H1 (cell line): ENCODE data around the gene RAPGEF6. TPM values are rescaled to one million over a fixed set of nuclear protein-coding genes. Genes with fewer than 3 reads are reported as not detected.

Experiments used
- CTCF ChIA-PET: fragments of 300-600 bp; sonication (Branson Sonifier 250); formaldehyde crosslinking; loops from one replicate; lab custom pipeline; 2021; ENCODE audit not compliant: partially characterized antibody; lab: Charles Lee
- POLR2A ChIA-PET: fragments of 300-600 bp; sonication (Branson Sonifier 250); formaldehyde crosslinking; loops from one replicate; lab custom pipeline; 2021; ENCODE audit warnings: inconsistent platforms; ENCODE audit not compliant: partially characterized antibody; lab: Charles Lee
- DNase-seq, 2 experiments: peaks; one replicate each; pipeline versions ENCODE4 v3.0.0 to v3.0.0-alpha.2; 2010 to 2022; ENCODE audit warnings: low spot score in 2 of 2, low read depth in 1 of 2, mixed read lengths in 1 of 2
- FAIRE-seq: peaks from 2 replicates; lab custom pipeline; 2011; peaks lifted over from hg19 to GRCh38; lab: Jason Lieb, UNC
- H2AFZ ChIP-seq: 2 replicates; pipeline ENCODE4 v1.8.1; 2012; ENCODE audit warnings: low read length, inconsistent platforms
- H2AK5ac ChIP-seq: 2 replicates; pipeline ENCODE4 v1.6.1; 2013; ENCODE audit warnings: low read depth, low read length
- H2BK120ac ChIP-seq: replicated peaks from 2 replicates; pipeline ENCODE3; 2013; ENCODE audit warnings: low read depth, low read length, inconsistent platforms
- H2BK12ac ChIP-seq: 2 replicates; pipeline ENCODE4 v1.6.1; 2013; ENCODE audit warnings: low read depth, low read length
- H2BK15ac ChIP-seq: 2 replicates; pipeline ENCODE4 v1.6.1; 2013; ENCODE audit warnings: low read length
- H2BK20ac ChIP-seq: 2 replicates; pipeline ENCODE4 v1.6.1; 2013; ENCODE audit warnings: low read length
- H2BK5ac ChIP-seq: 2 replicates; pipeline ENCODE4 v1.6.1; 2013; ENCODE audit warnings: low read depth, low read length
- H3K14ac ChIP-seq: 2 replicates; pipeline ENCODE4 v1.6.1; 2013; ENCODE audit warnings: inconsistent platforms; ENCODE audit not compliant: insufficient read length
- H3K18ac ChIP-seq: 2 replicates; pipeline ENCODE4 v1.6.1; 2013; ENCODE audit warnings: low read length; ENCODE audit errors: extremely low read depth
- H3K23ac ChIP-seq: 2 replicates; pipeline ENCODE4 v1.6.1; 2013; ENCODE audit warnings: inconsistent platforms; ENCODE audit not compliant: insufficient read length
- H3K23me2 ChIP-seq: 2 replicates; pipeline ENCODE4 v1.6.1; 2013; ENCODE audit warnings: low read depth, low read length
- H3K27ac ChIP-seq: 2 replicates; pipeline ENCODE4 v1.6.1; 2011; ENCODE audit warnings: low read depth, low read length, inconsistent platforms
- H3K27me3 ChIP-seq, 4 experiments: replicated peaks in 1 of 4; 1 replicate in 1 of 4; 2 replicates in 3 of 4; pipeline versions ENCODE4 v1.6.1 to v1.8.1; 2011 to 2013; ENCODE audit warnings: low read length in 3 of 4, mild to moderate bottlenecking in 3 of 4, inconsistent platforms in 2 of 4, mixed read lengths in 2 of 4, moderate library complexity in 1 of 4; ENCODE audit not compliant: control insufficient read depth in 3 of 4, insufficient read depth in 3 of 4; ENCODE audit errors: extremely low read depth in 1 of 4
- H3K36me3 ChIP-seq, 4 experiments: 2 replicates each; pipeline versions ENCODE4 v1.6.1 to v1.8.1; 2011 to 2013; ENCODE audit warnings: mild to moderate bottlenecking in 4 of 4, low read length in 3 of 4, moderate library complexity in 2 of 4, control low read depth in 1 of 4, inconsistent platforms in 1 of 4; ENCODE audit not compliant: insufficient read depth in 4 of 4, control insufficient read depth in 2 of 4
- H3K4ac ChIP-seq: replicated peaks from 2 replicates; pipeline ENCODE3; 2013; ENCODE audit warnings: low read length, low read depth, mixed read lengths, inconsistent platforms; ENCODE audit not compliant: insufficient read length
- H3K4me1 ChIP-seq, 4 experiments: replicated peaks in 1 of 4; 1 replicate in 1 of 4; 2 replicates in 3 of 4; pipeline versions ENCODE4 v1.6.1 to v1.8.1; 2011 to 2013; ENCODE audit warnings: low read length in 3 of 4, inconsistent platforms in 2 of 4, mixed read lengths in 1 of 4; ENCODE audit not compliant: insufficient read depth in 4 of 4, control insufficient read depth in 3 of 4
- H3K4me2 ChIP-seq, 2 experiments: 2 replicates each; pipeline versions ENCODE4 v1.6.1 to v1.8.1; 2011 to 2013; ENCODE audit warnings: low read depth in 2 of 2, low read length in 2 of 2, control low read depth in 1 of 2, inconsistent platforms in 1 of 2, mild to moderate bottlenecking in 1 of 2; ENCODE audit not compliant: insufficient read depth in 1 of 2
- H3K4me3 ChIP-seq, 4 experiments: fragments of 200-600, 300-600 bp in 1 of 4; sonication (generic), shearing (Covaris generic), sonication (Bioruptor Twin) in 1 of 4; 2 replicates each; pipeline versions ENCODE4 v1.5.1 to v1.8.1; 2011 to 2016; ENCODE audit warnings: low read length in 4 of 4, low read depth in 3 of 4, control low read depth in 2 of 4, inconsistent platforms in 2 of 4, mild to moderate bottlenecking in 2 of 4, mixed read lengths in 1 of 4, moderate library complexity in 1 of 4; ENCODE audit not compliant: insufficient read depth in 2 of 4; ENCODE audit errors: extremely low read depth in 1 of 4
- H3K56ac ChIP-seq: replicated peaks from 2 replicates; pipeline ENCODE3; 2013; ENCODE audit warnings: low read depth, mild to moderate bottlenecking, mixed read lengths, low read length, inconsistent platforms; ENCODE audit not compliant: insufficient read length
- H3K79me1 ChIP-seq: 2 replicates; pipeline ENCODE4 v1.6.1; 2013; ENCODE audit warnings: low read depth, low read length, control low read depth
- H3K79me2 ChIP-seq, 2 experiments: 2 replicates each; pipeline versions ENCODE4 v1.6.1 to v1.8.1; 2012 to 2013; ENCODE audit warnings: low read length in 2 of 2, mild to moderate bottlenecking in 2 of 2, inconsistent platforms in 1 of 2; ENCODE audit not compliant: insufficient read depth in 2 of 2, control insufficient read depth in 1 of 2
- H3K9ac ChIP-seq, 4 experiments: replicated peaks in 1 of 4; 1 replicate in 1 of 4; 2 replicates in 3 of 4; pipeline versions ENCODE4 v1.6.1 to v1.8.1; 2011 to 2013; ENCODE audit warnings: low read depth in 3 of 4, low read length in 3 of 4, control low read depth in 2 of 4, mild to moderate bottlenecking in 2 of 4, moderate library complexity in 2 of 4, inconsistent platforms in 1 of 4; ENCODE audit errors: extremely low read depth in 1 of 4
- H3K9me3 ChIP-seq, 2 experiments: 2 replicates each; pipeline versions ENCODE4 v1.6.1 to v1.8.1; 2012 to 2013; ENCODE audit warnings: mild to moderate bottlenecking in 2 of 2, moderate library complexity in 2 of 2, control low read depth in 1 of 2, inconsistent platforms in 1 of 2, low read depth in 1 of 2, low read length in 1 of 2, mixed read lengths in 1 of 2; ENCODE audit not compliant: insufficient read depth in 2 of 2
- H4K20me1 ChIP-seq, 2 experiments: replicated peaks in 1 of 2; 2 replicates each; pipeline versions ENCODE3 to v1.8.1; 2011 to 2013; ENCODE audit warnings: inconsistent platforms in 2 of 2, low read length in 2 of 2, mild to moderate bottlenecking in 1 of 2; ENCODE audit not compliant: insufficient read depth in 2 of 2, control insufficient read depth in 1 of 2
- H4K5ac ChIP-seq: 2 replicates; pipeline ENCODE4 v1.6.1; 2013; ENCODE audit warnings: low read length, low read depth, mixed read lengths, inconsistent platforms; ENCODE audit not compliant: insufficient read length
- H4K8ac ChIP-seq: 2 replicates; pipeline ENCODE4 v1.8.0; 2013; ENCODE audit warnings: mild to moderate bottlenecking, moderate library complexity, low read length, inconsistent platforms; ENCODE audit not compliant: insufficient read depth; ENCODE audit errors: extremely low read depth
- H4K91ac ChIP-seq: replicated peaks from 2 replicates; pipeline ENCODE3; 2013; ENCODE audit warnings: low read length, mixed read lengths, inconsistent platforms; ENCODE audit not compliant: insufficient read length
- EP300 ChIP-seq, 2 experiments: IDR thresholded peaks; 1 replicate in 1 of 2; 2 replicates in 1 of 2; pipeline ENCODE4 v1.6.1; 2011 to 2012; ENCODE audit warnings: low read depth in 2 of 2, low read length in 2 of 2, mild to moderate bottlenecking in 2 of 2, borderline replicate concordance in 1 of 2, inconsistent platforms in 1 of 2, moderate library complexity in 1 of 2
- JUND ChIP-seq: IDR thresholded peaks from 2 replicates; pipeline ENCODE4 v1.6.1; 2011; ENCODE audit warnings: mild to moderate bottlenecking, improper control_type of control experiment, low read length
- MAX ChIP-seq: IDR thresholded peaks from 2 replicates; pipeline ENCODE4 v1.6.1; 2012; ENCODE audit warnings: inconsistent platforms
- POU5F1 ChIP-seq: IDR thresholded peaks from 2 replicates; pipeline ENCODE4 v1.6.1; 2011; ENCODE audit warnings: low read depth, mild to moderate bottlenecking, low read length, moderate library complexity
- RAD21 ChIP-seq, 2 experiments: IDR thresholded peaks in 1 of 2; conservative IDR thresholded peaks in 1 of 2; 2 replicates each; pipeline ENCODE4 v1.6.1; 2011; ENCODE audit warnings: low read depth in 2 of 2, low read length in 2 of 2, improper control_type of control experiment in 1 of 2, inconsistent platforms in 1 of 2, mild to moderate bottlenecking in 1 of 2, moderate library complexity in 1 of 2
- SP1 ChIP-seq: IDR thresholded peaks from 2 replicates; pipeline ENCODE4 v1.6.1; 2011; ENCODE audit warnings: low read depth, low read length
- TBP ChIP-seq: IDR thresholded peaks from 2 replicates; pipeline ENCODE4 v1.6.1; 2011; ENCODE audit warnings: low read depth, low read length, improper control_type of control experiment
- WGBS, 2 experiments: shearing (Covaris generic) in 1 of 2; methylation state at CpG; one replicate each; pipeline versions ENCODE4 v1.1.6 to v1.1.7; 2013 to 2015; ENCODE audit warnings: low lambda C conversion rate in 2 of 2, mixed read lengths in 2 of 2, inconsistent platforms in 1 of 2, low coverage in 1 of 2, missing lambda C conversion rate in 1 of 2; ENCODE audit not compliant: insufficient replicate concordance in 2 of 2, insufficient coverage in 1 of 2, insufficient read length in 1 of 2; ENCODE audit errors: extremely low coverage in 1 of 2, missing lambda C conversion rate in 1 of 2; 5-methylcytosine and 5-hydroxymethylcytosine counted together
- polyA plus RNA-seq, 7 experiments: library from polyadenylated mRNA; depleted of rRNA in 3 of 7; stranded (reverse) in 5 of 7; unstranded in 2 of 7; fragments of >200 nt in 5 of 7; fragments of 200-250 nt in 2 of 7; gene quantifications; 1 replicate in 5 of 7; 2 replicates in 1 of 7; 4 replicates in 1 of 7; pipeline versions ENCODE4 v1.2.1 to v1.2.3, GENCODE V29; 2011 to 2013; ENCODE audit warnings: missing spikeins in 2 of 7, mixed read lengths in 2 of 7
- total RNA-seq: library from RNA; stranded (reverse); fragmentation: NEBNext Ultra II Directional; extraction: Animal tissue kit (Norgen Biotek cat#: 25700); gene quantifications from 2 replicates; pipeline ENCODE4 v1.2.1, GENCODE V29; 2021

RAPGEF6 gene
- total and polyA plus RNA-seq, 2 of the 8 experiments (the other 6 are each of a cell fraction or from before 2014, with no cell fraction given), result 4.8 to 20.0 TPM

DNA sequence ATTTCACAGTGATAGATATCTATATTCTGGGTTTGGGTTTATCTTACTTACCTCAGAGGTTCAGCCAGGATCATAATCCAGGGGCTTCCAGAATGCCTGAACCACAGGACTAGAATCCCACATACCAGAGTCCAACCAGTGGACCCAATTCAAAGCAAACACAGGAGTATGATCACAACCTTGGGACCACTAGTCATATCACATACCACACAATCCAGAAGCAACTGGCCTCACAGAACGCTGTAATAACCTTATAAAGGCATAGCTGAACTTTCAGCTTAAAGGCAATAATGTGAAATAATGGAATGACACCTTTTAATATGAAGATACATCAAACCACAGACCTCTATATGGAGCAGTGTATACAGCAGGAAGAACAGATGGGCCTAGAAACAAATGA, 25.3 kb downstream of the RAPGEF6 start:
- Histone ChIP-seq H2BK5ac (no peak overlapping the region), H3K4ac (no peak overlapping the region), H2BK20ac (no peak overlapping the region), H2AFZ (no peak overlapping the region), H2AK5ac (no peak overlapping the region), H4K8ac (no peak overlapping the region), H2BK15ac (no peak overlapping the region), H3K23ac (no peak overlapping the region), H4K20me1 (peaks cover 5 to 11% of the 10 kb centered on the region in 2 experiments), H3K36me3 (no peaks in the 10 kb centered on the region), H4K5ac (no peak overlapping the region), H3K79me2 (peaks cover 11 to 91% of the 10 kb centered on the region in 2 experiments), H3K56ac (no peak overlapping the region), H3K27ac (no peak overlapping the region), H2BK12ac (no peak overlapping the region), H3K4me3 (no peak overlapping the region), H2BK120ac (no peak overlapping the region), H3K18ac (no peak overlapping the region), H3K4me2 (no peak overlapping the region), H3K27me3 (no peaks in the 10 kb centered on the region), H3K14ac (no peak overlapping the region), H3K23me2 (no peaks in the 10 kb centered on the region), H3K79me1 (peaks cover 7% of the 10 kb centered on the region), H3K9me3 (no peaks in the 10 kb centered on the region), H4K91ac (no peak overlapping the region), H3K9ac (no peak overlapping the region), H3K4me1 (peaks cover 0 to 5% (median 1%) of the 10 kb centered on the region in 4 experiments; a peak in 2 of 7 replicates)
- ChIA-PET CTCF (interaction anchor here (1.1 to 2.3 kb wide), 2 partner anchors 20 to 398 kb away, joined by 3 to 13 read pairs; no protein-coding TSS in a partner anchor), POLR2A (no interaction called here)
- FAIRE-seq (no peak), DNase-seq (no peak)
- no peak for TF ChIP-seq EP300 (IDR thresholded peaks at IDR 0.05; ENCODE audit: borderline replicate concordance in 1 of 2, low read depth in 2 of 2, low read length in 2 of 2)
- no peak for TF ChIP-seq POU5F1
- TF ChIP-seq RAD21 (IDR thresholded peaks at IDR 0.05 in 1 of 2, conservative IDR thresholded peaks at IDR 0.05 in 1 of 2; ENCODE audit: low read depth in 2 of 2, low read length in 2 of 2), result no peak
- no peak for TF ChIP-seq JUND
- TF ChIP-seq SP1, result no peak
- no peak for TF ChIP-seq MAX
- TF ChIP-seq TBP, result no peak
- WGBS, 2 experiments, result 96% methylated on average over 1 of the region's 1 CpG; no CpG with 5 or more reads in 1 of the 2 experiments
